ENCODE results near the gene CLECL1.
"Not testable (repeated sequence)": the region's sequence is repeated elsewhere in the genome, so short reads cannot be mapped to it uniquely, and the experiment has no call there.

CLECL1 gene

GRCh38 chr12:9751204-9752144, 18.6 kb upstream of the CLECL1 start:
- peak; percentile 60 for DNase-seq

GRCh38 chr12:9750276-9751203, 17.6 kb upstream of the CLECL1 start:
- DNase-seq = peak; percentile 64

GRCh38 chr12:9749640-9750039, 16.7 kb upstream of the CLECL1 start:
- no peak for DNase-seq

- DNase-seq = no peak
Measured at GRCh38 chr12:9745199-9745598, 12.3 kb upstream of the CLECL1 start.

- no peak for DNase-seq
Measured at GRCh38 chr12:9742661-9743060, 9.8 kb upstream of the CLECL1 start.

GRCh38 chr12:9741726-9742125, 8.8 kb upstream of the CLECL1 start:
- DNase-seq = peak; percentile 78

GRCh38 chr12:9740106-9740750, 7.3 kb upstream of the CLECL1 start:
- DNase-seq = no peak

- not testable (repeated sequence) for DNase-seq
Measured at GRCh38 chr12:9739404-9740105, 6.7 kb upstream of the CLECL1 start.

- DNase-seq = not testable (repeated sequence)
Measured at GRCh38 chr12:9738905-9739304, 6.0 kb upstream of the CLECL1 start.

GRCh38 chr12:9736936-9737705, 4.2 kb upstream of the CLECL1 start:
- DNase-seq = no peak

- no peak for DNase-seq
Measured at GRCh38 chr12:9735601-9736000, 2.7 kb upstream of the CLECL1 start.

GRCh38 chr12:9731797-9732196, 1.1 kb downstream of the CLECL1 start:
- no peak for DNase-seq

- no peak for DNase-seq
Measured at GRCh38 chr12:9731393-9731792, 1.5 kb downstream of the CLECL1 start.

- no peak for DNase-seq
Measured at GRCh38 chr12:9730591-9730990, 2.3 kb downstream of the CLECL1 start.

GRCh38 chr12:9730011-9730410, 2.9 kb downstream of the CLECL1 start:
- no peak for DNase-seq

- no peak for DNase-seq
Measured at GRCh38 chr12:9729082-9729481, 3.8 kb downstream of the CLECL1 start.

GRCh38 chr12:9727813-9728212, 5.1 kb downstream of the CLECL1 start:
- DNase-seq = no peak

- no peak for DNase-seq
Measured at GRCh38 chr12:9725213-9725870, 7.6 kb downstream of the CLECL1 start.

GRCh38 chr12:9724023-9724422, 8.9 kb downstream of the CLECL1 start:
- no peak for DNase-seq

- no peak for DNase-seq
Measured at GRCh38 chr12:9721394-9722092, 11.4 kb downstream of the CLECL1 start.

Data from stimulated activated CD4-positive, alpha-beta T cell treated with anti-CD3 and anti-CD28 coated beads, Interleukin-4, amount 100 ng/mL, for 24 hours (primary cell).